H1 (cell line): ENCODE results near the gene NTN1. TPM values are rescaled to one million over a fixed set of nuclear protein-coding genes. Genes with fewer than 3 reads are reported as not detected.

Source experiments
- CTCF ChIA-PET: fragments of 300-600 bp; sonication (Branson Sonifier 250); formaldehyde crosslinking; loops from one replicate; lab custom pipeline; 2021; ENCODE audit not compliant: partially characterized antibody; lab: Charles Lee
- POLR2A ChIA-PET: fragments of 300-600 bp; sonication (Branson Sonifier 250); formaldehyde crosslinking; loops from one replicate; lab custom pipeline; 2021; ENCODE audit warnings: inconsistent platforms; ENCODE audit not compliant: partially characterized antibody; lab: Charles Lee
- DNase-seq, 2 experiments: peaks; one replicate each; pipeline versions ENCODE4 v3.0.0 to v3.0.0-alpha.2; 2010 to 2022; ENCODE audit warnings: low spot score in 2 of 2, low read depth in 1 of 2, mixed read lengths in 1 of 2
- FAIRE-seq: peaks from 2 replicates; lab custom pipeline; 2011; peaks lifted over from hg19 to GRCh38; lab: Jason Lieb, UNC
- H2AFZ ChIP-seq: 2 replicates; pipeline ENCODE4 v1.8.1; 2012; ENCODE audit warnings: low read length, inconsistent platforms
- H2AK5ac ChIP-seq: 2 replicates; pipeline ENCODE4 v1.6.1; 2013; ENCODE audit warnings: low read depth, low read length
- H2BK120ac ChIP-seq: replicated peaks from 2 replicates; pipeline ENCODE3; 2013; ENCODE audit warnings: low read depth, low read length, inconsistent platforms
- H2BK12ac ChIP-seq: 2 replicates; pipeline ENCODE4 v1.6.1; 2013; ENCODE audit warnings: low read depth, low read length
- H2BK15ac ChIP-seq: 2 replicates; pipeline ENCODE4 v1.6.1; 2013; ENCODE audit warnings: low read length
- H2BK20ac ChIP-seq: 2 replicates; pipeline ENCODE4 v1.6.1; 2013; ENCODE audit warnings: low read length
- H2BK5ac ChIP-seq: 2 replicates; pipeline ENCODE4 v1.6.1; 2013; ENCODE audit warnings: low read depth, low read length
- H3K14ac ChIP-seq: 2 replicates; pipeline ENCODE4 v1.6.1; 2013; ENCODE audit warnings: inconsistent platforms; ENCODE audit not compliant: insufficient read length
- H3K18ac ChIP-seq: 2 replicates; pipeline ENCODE4 v1.6.1; 2013; ENCODE audit warnings: low read length; ENCODE audit errors: extremely low read depth
- H3K23ac ChIP-seq: 2 replicates; pipeline ENCODE4 v1.6.1; 2013; ENCODE audit warnings: inconsistent platforms; ENCODE audit not compliant: insufficient read length
- H3K23me2 ChIP-seq: 2 replicates; pipeline ENCODE4 v1.6.1; 2013; ENCODE audit warnings: low read depth, low read length
- H3K27ac ChIP-seq: 2 replicates; pipeline ENCODE4 v1.6.1; 2011; ENCODE audit warnings: low read depth, low read length, inconsistent platforms
- H3K27me3 ChIP-seq, 4 experiments: replicated peaks in 1 of 4; 1 replicate in 1 of 4; 2 replicates in 3 of 4; pipeline versions ENCODE4 v1.6.1 to v1.8.1; 2011 to 2013; ENCODE audit warnings: low read length in 3 of 4, mild to moderate bottlenecking in 3 of 4, inconsistent platforms in 2 of 4, mixed read lengths in 2 of 4, moderate library complexity in 1 of 4; ENCODE audit not compliant: control insufficient read depth in 3 of 4, insufficient read depth in 3 of 4; ENCODE audit errors: extremely low read depth in 1 of 4
- H3K36me3 ChIP-seq, 4 experiments: 2 replicates each; pipeline versions ENCODE4 v1.6.1 to v1.8.1; 2011 to 2013; ENCODE audit warnings: mild to moderate bottlenecking in 4 of 4, low read length in 3 of 4, moderate library complexity in 2 of 4, control low read depth in 1 of 4, inconsistent platforms in 1 of 4; ENCODE audit not compliant: insufficient read depth in 4 of 4, control insufficient read depth in 2 of 4
- H3K4ac ChIP-seq: replicated peaks from 2 replicates; pipeline ENCODE3; 2013; ENCODE audit warnings: low read length, low read depth, mixed read lengths, inconsistent platforms; ENCODE audit not compliant: insufficient read length
- H3K4me1 ChIP-seq, 4 experiments: replicated peaks in 1 of 4; 1 replicate in 1 of 4; 2 replicates in 3 of 4; pipeline versions ENCODE4 v1.6.1 to v1.8.1; 2011 to 2013; ENCODE audit warnings: low read length in 3 of 4, inconsistent platforms in 2 of 4, mixed read lengths in 1 of 4; ENCODE audit not compliant: insufficient read depth in 4 of 4, control insufficient read depth in 3 of 4
- H3K4me2 ChIP-seq, 2 experiments: 2 replicates each; pipeline versions ENCODE4 v1.6.1 to v1.8.1; 2011 to 2013; ENCODE audit warnings: low read depth in 2 of 2, low read length in 2 of 2, control low read depth in 1 of 2, inconsistent platforms in 1 of 2, mild to moderate bottlenecking in 1 of 2; ENCODE audit not compliant: insufficient read depth in 1 of 2
- H3K4me3 ChIP-seq, 4 experiments: fragments of 200-600, 300-600 bp in 1 of 4; sonication (generic), shearing (Covaris generic), sonication (Bioruptor Twin) in 1 of 4; 2 replicates each; pipeline versions ENCODE4 v1.5.1 to v1.8.1; 2011 to 2016; ENCODE audit warnings: low read length in 4 of 4, low read depth in 3 of 4, control low read depth in 2 of 4, inconsistent platforms in 2 of 4, mild to moderate bottlenecking in 2 of 4, mixed read lengths in 1 of 4, moderate library complexity in 1 of 4; ENCODE audit not compliant: insufficient read depth in 2 of 4; ENCODE audit errors: extremely low read depth in 1 of 4
- H3K56ac ChIP-seq: replicated peaks from 2 replicates; pipeline ENCODE3; 2013; ENCODE audit warnings: low read depth, mild to moderate bottlenecking, mixed read lengths, low read length, inconsistent platforms; ENCODE audit not compliant: insufficient read length
- H3K79me1 ChIP-seq: 2 replicates; pipeline ENCODE4 v1.6.1; 2013; ENCODE audit warnings: low read depth, low read length, control low read depth
- H3K79me2 ChIP-seq, 2 experiments: 2 replicates each; pipeline versions ENCODE4 v1.6.1 to v1.8.1; 2012 to 2013; ENCODE audit warnings: low read length in 2 of 2, mild to moderate bottlenecking in 2 of 2, inconsistent platforms in 1 of 2; ENCODE audit not compliant: insufficient read depth in 2 of 2, control insufficient read depth in 1 of 2
- H3K9ac ChIP-seq, 4 experiments: replicated peaks in 1 of 4; 1 replicate in 1 of 4; 2 replicates in 3 of 4; pipeline versions ENCODE4 v1.6.1 to v1.8.1; 2011 to 2013; ENCODE audit warnings: low read depth in 3 of 4, low read length in 3 of 4, control low read depth in 2 of 4, mild to moderate bottlenecking in 2 of 4, moderate library complexity in 2 of 4, inconsistent platforms in 1 of 4; ENCODE audit errors: extremely low read depth in 1 of 4
- H3K9me3 ChIP-seq, 2 experiments: 2 replicates each; pipeline versions ENCODE4 v1.6.1 to v1.8.1; 2012 to 2013; ENCODE audit warnings: mild to moderate bottlenecking in 2 of 2, moderate library complexity in 2 of 2, control low read depth in 1 of 2, inconsistent platforms in 1 of 2, low read depth in 1 of 2, low read length in 1 of 2, mixed read lengths in 1 of 2; ENCODE audit not compliant: insufficient read depth in 2 of 2
- H4K20me1 ChIP-seq, 2 experiments: replicated peaks in 1 of 2; 2 replicates each; pipeline versions ENCODE3 to v1.8.1; 2011 to 2013; ENCODE audit warnings: inconsistent platforms in 2 of 2, low read length in 2 of 2, mild to moderate bottlenecking in 1 of 2; ENCODE audit not compliant: insufficient read depth in 2 of 2, control insufficient read depth in 1 of 2
- H4K5ac ChIP-seq: 2 replicates; pipeline ENCODE4 v1.6.1; 2013; ENCODE audit warnings: low read length, low read depth, mixed read lengths, inconsistent platforms; ENCODE audit not compliant: insufficient read length
- H4K8ac ChIP-seq: 2 replicates; pipeline ENCODE4 v1.8.0; 2013; ENCODE audit warnings: mild to moderate bottlenecking, moderate library complexity, low read length, inconsistent platforms; ENCODE audit not compliant: insufficient read depth; ENCODE audit errors: extremely low read depth
- H4K91ac ChIP-seq: replicated peaks from 2 replicates; pipeline ENCODE3; 2013; ENCODE audit warnings: low read length, mixed read lengths, inconsistent platforms; ENCODE audit not compliant: insufficient read length
- ASH2L ChIP-seq: fragments of 200-600, 300-600 bp; sonication (generic); IDR thresholded peaks from one replicate; pipeline ENCODE4 v1.7.1; 2017; ENCODE audit warnings: low read length
- CBX8 ChIP-seq: fragments of 300-800, 300-1000 bp; sonication (generic); IDR thresholded peaks from 2 replicates; pipeline ENCODE4 v1.7.1; 2016; ENCODE audit warnings: low read depth, low read length, borderline replicate concordance
- CTBP2 ChIP-seq: IDR thresholded peaks from 2 replicates; pipeline ENCODE4 v1.7.0; 2011; ENCODE audit warnings: borderline replicate concordance, mild to moderate bottlenecking, moderate library complexity, mixed read lengths, low read length; ENCODE audit not compliant: insufficient read depth, insufficient read length
- HDAC2 ChIP-seq, 2 experiments: fragments of 300-600 bp in 1 of 2; sonication (generic) in 1 of 2; IDR thresholded peaks; 2 replicates each; pipeline ENCODE4 v1.6.1; 2011 to 2012; ENCODE audit warnings: low read depth in 2 of 2, low read length in 2 of 2, mild to moderate bottlenecking in 2 of 2, moderate library complexity in 2 of 2, borderline replicate concordance in 1 of 2, inconsistent platforms in 1 of 2
- JUND ChIP-seq: IDR thresholded peaks from 2 replicates; pipeline ENCODE4 v1.6.1; 2011; ENCODE audit warnings: mild to moderate bottlenecking, improper control_type of control experiment, low read length
- POLR2AphosphoS5 ChIP-seq: IDR thresholded peaks from 2 replicates; pipeline ENCODE4 v1.6.1; 2011; ENCODE audit warnings: low read depth, low read length
- POU5F1 ChIP-seq: IDR thresholded peaks from 2 replicates; pipeline ENCODE4 v1.6.1; 2011; ENCODE audit warnings: low read depth, mild to moderate bottlenecking, low read length, moderate library complexity
- RAD21 ChIP-seq, 2 experiments: IDR thresholded peaks in 1 of 2; conservative IDR thresholded peaks in 1 of 2; 2 replicates each; pipeline ENCODE4 v1.6.1; 2011; ENCODE audit warnings: low read depth in 2 of 2, low read length in 2 of 2, improper control_type of control experiment in 1 of 2, inconsistent platforms in 1 of 2, mild to moderate bottlenecking in 1 of 2, moderate library complexity in 1 of 2
- RBBP5 ChIP-seq: IDR thresholded peaks from 2 replicates; pipeline ENCODE4 v1.7.1; 2012; ENCODE audit warnings: low read depth, mild to moderate bottlenecking, inconsistent platforms, low read length, moderate library complexity, borderline replicate concordance
- RFX5 ChIP-seq: IDR thresholded peaks from 2 replicates; pipeline ENCODE4 v1.6.1; 2011; ENCODE audit warnings: low read depth, low read length, improper control_type of control experiment, borderline replicate concordance
- TAF1 ChIP-seq: IDR thresholded peaks from 2 replicates; pipeline ENCODE4 v1.6.1; 2011; ENCODE audit warnings: mild to moderate bottlenecking, low read depth, low read length
- WGBS, 2 experiments: shearing (Covaris generic) in 1 of 2; methylation state at CpG; one replicate each; pipeline versions ENCODE4 v1.1.6 to v1.1.7; 2013 to 2015; ENCODE audit warnings: low lambda C conversion rate in 2 of 2, mixed read lengths in 2 of 2, inconsistent platforms in 1 of 2, low coverage in 1 of 2, missing lambda C conversion rate in 1 of 2; ENCODE audit not compliant: insufficient replicate concordance in 2 of 2, insufficient coverage in 1 of 2, insufficient read length in 1 of 2; ENCODE audit errors: extremely low coverage in 1 of 2, missing lambda C conversion rate in 1 of 2; 5-methylcytosine and 5-hydroxymethylcytosine counted together
- polyA plus RNA-seq, 7 experiments: library from polyadenylated mRNA; depleted of rRNA in 3 of 7; stranded (reverse) in 5 of 7; unstranded in 2 of 7; fragments of >200 nt in 5 of 7; fragments of 200-250 nt in 2 of 7; gene quantifications; 1 replicate in 5 of 7; 2 replicates in 1 of 7; 4 replicates in 1 of 7; pipeline versions ENCODE4 v1.2.1 to v1.2.3, GENCODE V29; 2011 to 2013; ENCODE audit warnings: missing spikeins in 2 of 7, mixed read lengths in 2 of 7
- total RNA-seq: library from RNA; stranded (reverse); fragmentation: NEBNext Ultra II Directional; extraction: Animal tissue kit (Norgen Biotek cat#: 25700); gene quantifications from 2 replicates; pipeline ENCODE4 v1.2.1, GENCODE V29; 2021

Gene NTN1
- total and polyA plus RNA-seq, 2 of the 8 experiments (the other 6 are each of a cell fraction or from before 2014, with no cell fraction given) = 2.0 to 2.3 TPM

DNA sequence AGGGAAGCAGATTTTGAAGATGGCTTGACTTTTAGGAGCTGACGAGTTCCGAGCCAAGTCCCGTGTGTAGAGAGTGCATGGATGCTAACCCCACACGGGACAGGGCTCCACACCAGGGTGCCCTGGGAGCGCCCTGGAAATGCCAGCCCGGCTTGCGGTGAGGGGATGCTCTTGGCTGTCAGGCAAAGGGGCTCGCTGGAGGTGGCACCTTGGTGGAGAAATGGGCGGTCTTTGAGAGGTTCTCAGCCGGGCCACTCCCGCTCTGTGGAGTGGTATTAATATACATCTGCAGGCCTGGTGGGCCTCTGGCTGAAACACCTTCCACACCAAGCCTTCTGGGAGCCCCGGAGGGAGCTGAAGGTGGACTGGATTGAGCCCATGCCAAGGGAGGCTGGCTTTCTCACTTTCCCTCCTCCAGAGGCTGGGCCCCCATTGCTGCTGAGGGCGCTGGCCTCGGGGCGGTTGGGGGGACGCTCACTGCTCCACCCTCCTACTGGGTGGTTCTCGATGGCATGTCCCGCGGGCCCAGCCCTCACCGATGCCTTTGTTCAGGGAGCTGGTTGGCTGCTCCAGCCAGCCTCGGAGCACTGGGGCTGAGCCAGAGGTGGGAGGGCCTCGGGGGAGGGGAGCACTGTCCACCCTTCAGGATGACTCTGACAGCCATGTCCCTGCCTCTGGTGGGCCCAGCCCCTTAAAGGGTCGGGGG, 210.3 kb downstream of the NTN1 start:
- Histone ChIP-seq H3K14ac (no peak overlapping the region), H3K4me1 (peaks cover 0 to 4% (median 2%) of the 10 kb centered on the region in 4 experiments; a peak in 3 of 7 replicates)
- no peak for FAIRE-seq
- CTCF ChIA-PET = interaction anchor here (0.5 to 1.7 kb wide), 7 partner anchors 9 to 571 kb away, joined by 3 to 4 read pairs (median 3); no protein-coding TSS in a partner anchor
- DNase-seq = no peak
- TF ChIP-seq CTBP2 (no peak), JUND (no peak), HDAC2 (IDR thresholded peaks at IDR 0.05; ENCODE audit: borderline replicate concordance in 1 of 2, low read depth in 2 of 2, low read length in 2 of 2) (no peak), POLR2AphosphoS5 (no peak), RBBP5 (no peak), RAD21 (IDR thresholded peaks at IDR 0.05 in 1 of 2, conservative IDR thresholded peaks at IDR 0.05 in 1 of 2; ENCODE audit: low read depth in 2 of 2, low read length in 2 of 2) (no peak), TAF1 (no peak), CBX8 (no peak), RFX5 (no peak), POU5F1 (no peak), ASH2L (no peak)
- TF ChIP-seq, all 59 proteins: peak for 0
- Histone ChIP-seq H3K18ac (no peak overlapping the region; the same call in 1 of the 2 replicates), H2BK120ac (no peak overlapping the region), H3K23ac (no peak overlapping the region), H3K4me2 (no peak overlapping the region), H3K23me2 (peaks cover 12% of the 10 kb centered on the region), H3K79me1 (no peaks in the 10 kb centered on the region), H2BK15ac (no peak overlapping the region), H2BK20ac (no peak overlapping the region), H3K36me3 (peaks cover 0 to 6% (median 0%) of the 10 kb centered on the region in 4 experiments; a peak in 1 of 8 replicates), H2BK5ac (no peak overlapping the region), H3K9ac (no peak overlapping the region), H3K27ac (no peak overlapping the region), H3K4ac (no peak overlapping the region), H3K56ac (no peak overlapping the region), H3K27me3 (peaks cover 0 to 2% (median 0%) of the 10 kb centered on the region in 4 experiments; a peak in 2 of 7 replicates), H2BK12ac (no peak overlapping the region), H4K20me1 (peaks cover 0 to 17% of the 10 kb centered on the region in 2 experiments), H2AFZ (no peak overlapping the region), H3K9me3 (no peaks in the 10 kb centered on the region), H3K79me2 (no peaks in the 10 kb centered on the region), H4K5ac (no peak overlapping the region), H4K8ac (0 out of 2 replicates have a peak overlapping the region, but pooled peaks have one; percentile 6), H2AK5ac (no peak overlapping the region), H3K4me3 (no peak overlapping the region), H4K91ac (no peak overlapping the region)
- 90% methylated on average over 19 of the region's 23 CpGs; no CpG with 5 or more reads in 1 of the 2 experiments for WGBS, 2 experiments
- POLR2A ChIA-PET = no interaction called here
